H9 (cell line): ENCODE measurements around the gene MAST1. TPM values are rescaled to one million over a fixed set of nuclear protein-coding genes. Genes with fewer than 3 reads are reported as not detected.
"Not testable (repeated sequence)": the region's sequence is repeated elsewhere in the genome, so short reads cannot be mapped to it uniquely, and the experiment has no call there.

Experiments
- DNase-seq: peaks from one replicate; pipeline ENCODE4 v3.0.0-alpha.2; 2017
- H2AFZ ChIP-seq: one replicate; pipeline ENCODE4 v1.6.1; 2013; ENCODE audit warnings: mild to moderate bottlenecking, low read length, control low read depth, moderate library complexity
- H2AK5ac ChIP-seq: 2 replicates; pipeline ENCODE4 v1.6.1; 2013; ENCODE audit warnings: low read length, control low read depth, mixed read lengths; ENCODE audit not compliant: insufficient read length
- H2BK120ac ChIP-seq: one replicate; pipeline ENCODE4 v1.6.1; 2013; ENCODE audit warnings: low read depth, mild to moderate bottlenecking, low read length, control low read depth, inconsistent platforms; ENCODE audit not compliant: poor library complexity, severe bottlenecking
- H2BK12ac ChIP-seq: 2 replicates; pipeline ENCODE4 v1.6.1; 2013; ENCODE audit warnings: low read length, control low read depth, mixed read lengths, low read depth; ENCODE audit not compliant: insufficient read length
- H2BK15ac ChIP-seq: 2 replicates; pipeline ENCODE4 v1.6.1; 2013; ENCODE audit warnings: low read depth, low read length, control low read depth
- H2BK20ac ChIP-seq: one replicate; pipeline ENCODE4 v1.6.1; 2013; ENCODE audit warnings: low read depth, mild to moderate bottlenecking, low read length, control low read depth, inconsistent platforms; ENCODE audit not compliant: poor library complexity, severe bottlenecking
- H2BK5ac ChIP-seq: 2 replicates; pipeline ENCODE4 v1.6.1; 2013; ENCODE audit warnings: low read length, control low read depth, mixed read lengths; ENCODE audit not compliant: insufficient read length
- H3K14ac ChIP-seq: 2 replicates; pipeline ENCODE4 v1.6.1; 2013; ENCODE audit warnings: low read length, control low read depth; ENCODE audit not compliant: insufficient read depth
- H3K18ac ChIP-seq: 2 replicates; pipeline ENCODE4 v1.6.1; 2013; ENCODE audit warnings: low read depth, mild to moderate bottlenecking, mixed read lengths, low read length, control low read depth; ENCODE audit not compliant: insufficient read length
- H3K23ac ChIP-seq: 2 replicates; pipeline ENCODE4 v1.6.1; 2013; ENCODE audit warnings: low read length, control low read depth, mixed read lengths, low read depth; ENCODE audit not compliant: insufficient read length
- H3K23me2 ChIP-seq: 2 replicates; pipeline ENCODE4 v1.6.1; 2013; ENCODE audit warnings: low read depth, mild to moderate bottlenecking, mixed read lengths, low read length, control low read depth; ENCODE audit not compliant: insufficient read length, poor library complexity, severe bottlenecking
- H3K27ac ChIP-seq: 2 replicates; pipeline ENCODE4 v1.5.1; 2013; ENCODE audit warnings: low read length, control low read depth, mixed read lengths, low read depth; ENCODE audit not compliant: insufficient read length
- H3K27me3 ChIP-seq: 2 replicates; pipeline ENCODE4 v1.6.1; 2013; ENCODE audit warnings: low read length, control low read depth, inconsistent platforms; ENCODE audit not compliant: insufficient read depth
- H3K4ac ChIP-seq: 2 replicates; pipeline ENCODE4 v1.6.1; 2013; ENCODE audit warnings: low read depth, mild to moderate bottlenecking, control low read depth, inconsistent platforms, low read length, moderate library complexity
- H3K4me1 ChIP-seq: 2 replicates; pipeline ENCODE4 v1.6.1; 2013; ENCODE audit warnings: low read length, control low read depth, inconsistent platforms; ENCODE audit not compliant: insufficient read depth
- H3K4me2 ChIP-seq: 2 replicates; pipeline ENCODE4 v1.6.1; 2013; ENCODE audit warnings: low read length, control low read depth, mixed read lengths; ENCODE audit not compliant: insufficient read length, insufficient read depth
- H3K56ac ChIP-seq: 2 replicates; pipeline ENCODE4 v1.6.1; 2013; ENCODE audit warnings: low read depth, mild to moderate bottlenecking, mixed read lengths, low read length, control low read depth; ENCODE audit not compliant: insufficient read length
- H3K79me1 ChIP-seq: 2 replicates; pipeline ENCODE4 v1.6.1; 2013; ENCODE audit warnings: low read depth, mild to moderate bottlenecking, moderate library complexity, low read length, control low read depth, inconsistent platforms; ENCODE audit not compliant: insufficient read depth, poor library complexity, severe bottlenecking
- H3K79me2 ChIP-seq: 2 replicates; pipeline ENCODE4 v1.6.1; 2013; ENCODE audit warnings: low read length, control low read depth, inconsistent platforms; ENCODE audit not compliant: insufficient read depth
- H3K9ac ChIP-seq: 2 replicates; pipeline ENCODE4 v1.6.1; 2013; ENCODE audit warnings: low read length, control low read depth, mixed read lengths; ENCODE audit not compliant: insufficient read length; ENCODE audit errors: extremely low read depth
- H3K9me3 ChIP-seq: one replicate; pipeline ENCODE4 v1.6.1; 2013; ENCODE audit warnings: low read depth, low read length, inconsistent platforms; ENCODE audit not compliant: control insufficient read depth
- H3T11ph ChIP-seq: one replicate; pipeline ENCODE4 v1.6.1; 2013; ENCODE audit warnings: mild to moderate bottlenecking, low read length, control low read depth, inconsistent platforms
- H4K20me1 ChIP-seq: one replicate; pipeline ENCODE4 v1.6.1; 2013; ENCODE audit not compliant: control insufficient read depth, insufficient read length, insufficient read depth
- H4K5ac ChIP-seq: 2 replicates; pipeline ENCODE4 v1.6.1; 2013; ENCODE audit warnings: low read depth, mild to moderate bottlenecking, mixed read lengths, low read length, control low read depth; ENCODE audit not compliant: insufficient read length
- H4K8ac ChIP-seq: replicated peaks from 2 replicates; pipeline ENCODE4 v1.6.1; 2013; ENCODE audit warnings: low read length, control low read depth, mixed read lengths, low read depth; ENCODE audit not compliant: insufficient read length
- H4K91ac ChIP-seq: 2 replicates; pipeline ENCODE4 v1.6.1; 2013; ENCODE audit warnings: low read depth, mild to moderate bottlenecking, moderate library complexity, mixed read lengths, low read length, control low read depth; ENCODE audit not compliant: insufficient read length
- H3K27ac Mint-ChIP-seq, 3 experiments: 2 replicates in 2 of 3; 3 replicates in 1 of 3; pipeline ENCODE4 v1.8.0; 2020 to 2021; ENCODE audit warnings: mixed read lengths in 3 of 3, mild to moderate bottlenecking in 1 of 3, moderate library complexity in 1 of 3
- H3K27me3 Mint-ChIP-seq: 2 replicates; pipeline ENCODE4 v1.8.0; 2021; ENCODE audit warnings: low read depth, mild to moderate bottlenecking, moderate library complexity, mixed read lengths
- H3K36me3 Mint-ChIP-seq, 3 experiments: 2 replicates in 2 of 3; 3 replicates in 1 of 3; pipeline ENCODE4 v1.8.0; 2020 to 2021; ENCODE audit warnings: low read depth in 3 of 3, mixed read lengths in 3 of 3; ENCODE audit not compliant: insufficient read depth in 1 of 3
- H3K4me1 Mint-ChIP-seq, 2 experiments: 2 replicates each; pipeline ENCODE4 v1.8.0; 2020; ENCODE audit warnings: mixed read lengths in 2 of 2
- H3K4me3 Mint-ChIP-seq, 2 experiments: 2 replicates in 1 of 2; 3 replicates in 1 of 2; pipeline ENCODE4 v1.8.0; 2020 to 2021; ENCODE audit warnings: mild to moderate bottlenecking in 2 of 2, mixed read lengths in 2 of 2, moderate library complexity in 1 of 2
- H3K9me3 Mint-ChIP-seq, 2 experiments: 2 replicates in 1 of 2; 3 replicates in 1 of 2; pipeline ENCODE4 v1.8.0; 2020; ENCODE audit warnings: mild to moderate bottlenecking in 2 of 2, mixed read lengths in 2 of 2, moderate library complexity in 1 of 2
- WGBS: extraction: QIAGEN DNeasy Blood & Tissue Kit; methylation state at CpG from one replicate; pipeline ENCODE4 v1.1.7; 2013; ENCODE audit warnings: missing lambda C conversion rate, low lambda C conversion rate, mixed read lengths; ENCODE audit not compliant: insufficient read length; ENCODE audit errors: extremely low coverage; 5-methylcytosine and 5-hydroxymethylcytosine counted together
- total RNA-seq: library from RNA; stranded (reverse); gene quantifications from 2 replicates; pipeline ENCODE4 v1.2.1, GENCODE V29; 2021
- TF ChIP-seq, protein P1 (sequence below): fragments of 200-600 bp; sonication (generic); conservative IDR thresholded peaks from 3 replicates; pipeline ENCODE4 v1.8.0; 2021; ENCODE audit warnings: antibody characterized with exemption, mild to moderate bottlenecking

Gene MAST1
- total RNA-seq, 1 experiment from 2014 or later = 15.1 TPM

DNA sequence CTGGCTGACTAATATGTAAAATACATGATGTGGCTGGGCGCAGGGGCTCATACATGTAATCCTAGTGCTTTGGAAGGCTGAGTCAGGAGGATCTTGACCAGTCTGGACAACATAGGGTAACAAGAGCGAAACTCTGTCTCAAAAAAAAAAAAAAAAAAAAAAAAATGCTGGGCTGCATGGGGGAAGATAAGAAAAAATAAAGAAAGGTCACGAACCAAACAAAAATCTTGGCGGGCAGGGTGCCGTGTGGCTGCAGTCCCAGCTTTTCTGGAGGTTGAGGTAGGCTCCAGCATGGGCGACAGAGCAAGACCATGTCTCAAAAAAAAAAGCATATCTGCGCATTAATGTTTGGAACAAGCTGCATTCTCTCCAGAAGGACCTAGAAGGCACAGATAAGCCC lies 23.2 kb upstream of the MAST1 start:
- Histone ChIP-seq H3K9me3 (no peaks in the 10 kb centered on the region), H3K23ac (no peak overlapping the region), H4K20me1 (no peaks in the 10 kb centered on the region)

DNA sequence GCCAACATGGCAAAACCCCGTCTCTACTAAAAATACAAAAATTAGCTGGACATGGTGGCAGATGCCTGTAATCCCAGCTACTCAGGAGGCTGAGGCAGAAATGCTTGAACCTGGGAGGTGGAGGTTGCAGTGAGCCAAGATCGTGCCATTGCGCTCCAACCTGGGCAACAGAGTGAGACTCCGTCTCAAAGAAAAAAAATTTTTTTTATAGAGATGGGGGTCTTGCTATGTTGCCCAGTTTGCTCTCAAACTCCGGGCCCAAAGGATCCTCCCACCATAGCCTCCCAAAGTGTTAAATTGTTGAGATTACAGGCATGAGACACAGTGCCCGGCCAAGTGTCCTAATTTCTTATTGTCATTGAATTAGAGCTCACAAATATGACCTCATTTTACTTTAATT lies 21.1 kb upstream of the MAST1 start:
- H4K8ac ChIP-seq, H3K27ac ChIP-seq, H4K91ac ChIP-seq, H3K27me3 ChIP-seq, H2BK5ac ChIP-seq, H3K9ac ChIP-seq, H3K4me1 Mint-ChIP-seq, H3K4ac ChIP-seq, H4K5ac ChIP-seq, H3K27me3 Mint-ChIP-seq, H3K79me1 ChIP-seq, H2BK120ac ChIP-seq, DNase-seq, H3T11ph ChIP-seq, H3K18ac ChIP-seq, H3K27ac Mint-ChIP-seq, H3K4me2 ChIP-seq, H3K9me3 Mint-ChIP-seq, H3K14ac ChIP-seq, H4K20me1 ChIP-seq, H3K79me2 ChIP-seq, H2BK12ac ChIP-seq, H2BK20ac ChIP-seq, H3K56ac ChIP-seq, H2AFZ ChIP-seq, H3K23me2 ChIP-seq, H3K23ac ChIP-seq, H2BK15ac ChIP-seq, H3K4me3 Mint-ChIP-seq, H3K9me3 ChIP-seq, H2AK5ac ChIP-seq, H3K4me1 ChIP-seq: not testable (repeated sequence)
- peaks cover 21 to 32% (median 30%) of the 10 kb centered on the region in 3 experiments; a peak in 6 of 7 replicates for H3K36me3 Mint-ChIP-seq
- no CpG with 5 or more reads among the region's 6 CpGs for WGBS

More for the DNA sequence above, 23.2 kb upstream of the MAST1 start:
- H3T11ph ChIP-seq = no peak overlapping the region
- no peak overlapping the region for H2BK15ac ChIP-seq
- H2BK12ac ChIP-seq = no peak overlapping the region
- TF ChIP-seq, protein P1, sequence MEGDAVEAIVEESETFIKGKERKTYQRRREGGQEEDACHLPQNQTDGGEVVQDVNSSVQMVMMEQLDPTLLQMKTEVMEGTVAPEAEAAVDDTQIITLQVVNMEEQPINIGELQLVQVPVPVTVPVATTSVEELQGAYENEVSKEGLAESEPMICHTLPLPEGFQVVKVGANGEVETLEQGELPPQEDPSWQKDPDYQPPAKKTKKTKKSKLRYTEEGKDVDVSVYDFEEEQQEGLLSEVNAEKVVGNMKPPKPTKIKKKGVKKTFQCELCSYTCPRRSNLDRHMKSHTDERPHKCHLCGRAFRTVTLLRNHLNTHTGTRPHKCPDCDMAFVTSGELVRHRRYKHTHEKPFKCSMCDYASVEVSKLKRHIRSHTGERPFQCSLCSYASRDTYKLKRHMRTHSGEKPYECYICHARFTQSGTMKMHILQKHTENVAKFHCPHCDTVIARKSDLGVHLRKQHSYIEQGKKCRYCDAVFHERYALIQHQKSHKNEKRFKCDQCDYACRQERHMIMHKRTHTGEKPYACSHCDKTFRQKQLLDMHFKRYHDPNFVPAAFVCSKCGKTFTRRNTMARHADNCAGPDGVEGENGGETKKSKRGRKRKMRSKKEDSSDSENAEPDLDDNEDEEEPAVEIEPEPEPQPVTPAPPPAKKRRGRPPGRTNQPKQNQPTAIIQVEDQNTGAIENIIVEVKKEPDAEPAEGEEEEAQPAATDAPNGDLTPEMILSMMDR = no peak
- H4K8ac ChIP-seq = no peak overlapping the region
- no peaks in the 10 kb centered on the region for H3K4me1 ChIP-seq
- H2BK5ac ChIP-seq = no peak overlapping the region
- DNase-seq = no peak
- H3K56ac ChIP-seq = no peak overlapping the region
- no peak overlapping the region for H4K5ac ChIP-seq
- H3K4ac ChIP-seq = no peak overlapping the region
- H3K27ac ChIP-seq = no peak overlapping the region
- H3K36me3 Mint-ChIP-seq = peaks cover 21 to 46% (median 39%) of the 10 kb centered on the region in 3 experiments; a peak in 6 of 7 replicates
- H3K79me1 ChIP-seq = no peaks in the 10 kb centered on the region
- H3K4me2 ChIP-seq = no peak overlapping the region
- WGBS = no CpG with 5 or more reads among the region's 7 CpGs
- no peaks in the 10 kb centered on the region for H3K79me2 ChIP-seq
- no peak overlapping the region for H3K27ac Mint-ChIP-seq
- no peak overlapping the region for H2AK5ac ChIP-seq
- H3K14ac ChIP-seq = no peak overlapping the region
- H3K18ac ChIP-seq = no peak overlapping the region
- H4K91ac ChIP-seq = no peak overlapping the region
- no peak overlapping the region for H2BK20ac ChIP-seq
- no peaks in the 10 kb centered on the region for H3K9me3 Mint-ChIP-seq
- no peak overlapping the region for H2BK120ac ChIP-seq
- H3K27me3 ChIP-seq = no peaks in the 10 kb centered on the region
- no peak overlapping the region for H3K4me3 Mint-ChIP-seq
- H3K27me3 Mint-ChIP-seq = no peaks in the 10 kb centered on the region
- no peaks in the 10 kb centered on the region for H3K4me1 Mint-ChIP-seq
- H3K23me2 ChIP-seq = no peaks in the 10 kb centered on the region
- H2AFZ ChIP-seq = no peak overlapping the region
- no peak overlapping the region for H3K9ac ChIP-seq
